Measurements from ENCODE around the gene CIAO1. TPM values are rescaled to one million over a fixed set of nuclear protein-coding genes. Genes with fewer than 3 reads are reported as not detected.

The CIAO1 gene
- total and polyA plus RNA-seq, 2 of the 8 experiments (the other 6 are each of a cell fraction or from before 2014, with no cell fraction given): 63.7 to 99.2 TPM

DNA sequence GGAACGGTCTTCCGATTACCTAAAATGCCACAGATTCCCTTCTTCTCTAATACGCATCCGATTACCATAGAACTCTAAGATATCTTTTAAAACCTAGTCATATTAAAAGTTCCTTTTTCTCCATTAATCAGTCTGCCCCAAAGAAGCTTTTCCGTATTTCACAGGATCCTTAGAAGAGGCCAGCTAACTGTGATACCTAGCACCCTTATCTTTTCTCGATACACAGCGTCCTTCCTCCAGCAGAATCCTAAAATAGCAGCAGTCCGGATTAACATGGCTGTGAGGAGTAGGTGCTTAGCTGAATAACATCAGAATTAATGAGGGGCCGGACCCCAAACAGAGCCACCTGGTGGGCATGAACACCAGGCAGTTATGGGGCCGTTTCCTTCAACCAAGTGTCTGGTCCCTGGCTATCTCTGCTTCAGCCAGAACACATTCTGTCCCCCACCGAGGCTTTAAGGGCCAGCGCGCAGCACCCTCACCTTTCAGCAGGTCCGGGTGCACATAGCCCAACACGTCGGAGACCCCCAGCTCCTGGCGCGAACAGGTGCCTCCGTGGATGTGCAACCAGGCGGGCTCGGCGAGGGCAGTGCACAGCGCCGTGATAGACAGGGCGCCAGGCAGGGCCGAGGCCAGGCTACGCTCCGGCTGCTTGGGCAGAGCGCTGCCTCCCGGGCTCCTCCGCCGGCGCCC is 1.2 kb upstream of the CIAO1 start (continued):
- TF ChIP-seq KDM4A (IDR thresholded peaks at IDR 0.05; ENCODE audit: low read depth, low read length, severe bottlenecking): no peak

Measured in H1 (cell line).